Stimulated activated CD4-positive, alpha-beta T cell treated with anti-CD3 and anti-CD28 coated beads, Interleukin-1b, Interleukin-23, amount 100 ng/mL, for 48 hours (primary cell): ENCODE measurements around the gene RARB.

ENCODE experiments used
- DNase-seq: peaks from one replicate; pipeline ENCODE4 v3.0.0-alpha.2; 2020

The RARB gene

DNA sequence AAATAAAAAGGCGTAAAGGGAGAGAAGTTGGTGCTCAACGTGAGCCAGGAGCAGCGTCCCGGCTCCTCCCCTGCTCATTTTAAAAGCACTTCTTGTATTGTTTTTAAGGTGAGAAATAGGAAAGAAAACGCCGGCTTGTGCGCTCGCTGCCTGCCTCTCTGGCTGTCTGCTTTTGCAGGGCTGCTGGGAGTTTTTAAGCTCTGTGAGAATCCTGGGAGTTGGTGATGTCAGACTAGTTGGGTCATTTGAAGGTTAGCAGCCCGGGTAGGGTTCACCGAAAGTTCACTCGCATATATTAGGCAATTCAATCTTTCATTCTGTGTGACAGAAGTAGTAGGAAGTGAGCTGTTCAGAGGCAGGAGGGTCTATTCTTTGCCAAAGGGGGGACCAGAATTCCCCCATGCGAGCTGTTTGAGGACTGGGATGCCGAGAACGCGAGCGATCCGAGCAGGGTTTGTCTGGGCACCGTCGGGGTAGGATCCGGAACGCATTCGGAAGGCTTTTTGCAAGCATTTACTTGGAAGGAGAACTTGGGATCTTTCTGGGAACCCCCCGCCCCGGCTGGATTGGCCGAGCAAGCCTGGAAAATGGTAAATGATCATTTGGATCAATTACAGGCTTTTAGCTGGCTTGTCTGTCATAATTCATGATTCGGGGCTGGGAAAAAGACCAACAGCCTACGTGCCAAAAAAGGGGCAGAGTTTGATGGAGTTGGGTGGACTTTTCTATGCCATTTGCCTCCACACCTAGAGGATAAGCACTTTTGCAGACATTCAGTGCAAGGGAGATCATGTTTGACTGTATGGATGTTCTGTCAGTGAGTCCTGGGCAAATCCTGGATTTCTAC lies at the start of gene RARB:
Gene RARB (plus strand): TSS at position 322 of the 847 bp plus-strand sequence. CDS start 469 bp downstream, at position 791.
- DNase-seq: no peak

DNA sequence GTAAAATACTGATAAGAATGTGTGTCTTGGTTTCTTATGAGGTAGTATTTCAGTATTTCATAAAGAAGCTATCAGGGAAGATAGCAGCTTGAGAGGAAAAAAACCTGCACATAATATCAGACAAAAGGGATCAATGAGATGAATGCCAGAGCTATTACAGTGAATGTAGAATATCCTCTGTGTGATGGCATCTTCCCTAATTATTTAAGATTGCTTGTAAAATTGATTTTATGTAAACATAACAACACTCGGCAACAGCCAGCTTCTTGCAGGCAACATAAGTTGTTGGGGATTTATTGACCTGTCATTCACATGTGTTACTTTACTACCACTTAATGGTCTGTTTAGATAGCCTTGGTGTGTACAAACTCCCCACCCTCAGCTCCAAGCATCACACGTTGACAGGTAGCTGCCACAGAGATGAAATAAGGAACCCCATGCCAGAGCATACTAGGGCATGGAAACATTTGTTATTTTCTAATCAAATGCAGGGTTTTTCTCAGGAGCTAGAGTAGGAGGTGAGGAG lies 49.2 kb upstream of the RARB start:
- DNase-seq: no peak

DNA sequence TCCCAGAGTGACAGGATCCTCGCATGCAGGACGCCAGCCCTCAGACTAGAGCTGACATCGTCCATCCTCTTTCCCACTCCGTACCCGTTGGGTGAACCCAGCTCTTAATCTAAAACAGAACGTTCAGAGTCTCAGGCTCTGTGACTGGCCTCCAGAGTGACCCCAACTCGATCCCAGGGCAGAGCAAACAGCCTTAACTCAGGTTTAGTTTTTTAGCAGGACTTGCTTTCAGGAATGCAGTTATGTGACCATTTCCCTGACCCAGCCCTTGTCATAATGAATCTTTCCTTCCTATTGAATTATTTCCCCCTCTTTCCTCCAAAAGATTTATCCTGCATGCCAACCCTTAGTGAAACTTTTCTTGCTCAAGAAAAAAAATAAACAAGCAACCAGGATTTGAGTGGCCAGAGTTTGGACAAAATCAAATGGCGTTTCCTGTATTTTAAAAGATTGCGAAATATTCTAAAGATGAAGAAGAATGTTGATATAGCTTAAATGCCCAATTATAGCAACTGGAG lies 47.8 kb upstream of the RARB start:
- no peak for DNase-seq

DNA sequence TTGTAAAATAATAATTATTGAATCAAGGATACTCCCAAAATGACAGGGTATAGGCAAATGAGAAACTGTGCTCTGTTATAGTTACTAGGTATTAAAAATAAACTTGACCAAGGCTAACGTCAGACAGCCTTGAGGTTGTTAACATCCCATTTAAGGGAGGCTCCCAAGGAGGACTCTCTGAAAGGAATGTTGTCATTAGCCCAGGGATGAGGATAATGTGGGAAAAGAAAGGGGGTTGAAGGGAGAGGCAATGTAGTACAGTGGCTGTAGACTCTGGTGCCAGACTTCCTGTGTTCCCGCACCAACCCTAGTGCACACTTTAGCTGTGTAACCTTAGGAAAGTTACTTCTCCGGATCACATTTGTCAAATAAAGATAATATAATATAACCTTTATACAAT lies 47.0 kb upstream of the RARB start:
- DNase-seq: no peak

DNA sequence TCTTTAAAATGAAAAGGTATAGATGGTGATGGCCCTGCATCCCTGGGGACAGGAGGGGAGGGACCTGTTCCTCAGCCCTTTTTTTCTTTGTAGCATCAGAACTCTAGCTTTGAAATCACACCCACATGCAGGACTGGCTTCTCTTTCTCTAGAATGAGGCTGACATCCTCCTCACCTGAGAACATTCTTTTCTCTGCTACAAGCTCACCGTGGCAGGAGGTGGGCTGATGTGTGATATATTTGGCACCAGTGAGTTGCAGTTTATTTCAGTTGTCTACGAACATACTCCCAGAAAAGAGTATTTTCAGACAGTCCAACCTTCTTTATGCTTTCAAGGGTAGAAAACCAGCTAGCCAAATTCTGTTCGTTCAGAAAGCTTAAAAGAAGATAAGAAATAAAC lies 43.6 kb upstream of the RARB start:
- DNase-seq: no peak

DNA sequence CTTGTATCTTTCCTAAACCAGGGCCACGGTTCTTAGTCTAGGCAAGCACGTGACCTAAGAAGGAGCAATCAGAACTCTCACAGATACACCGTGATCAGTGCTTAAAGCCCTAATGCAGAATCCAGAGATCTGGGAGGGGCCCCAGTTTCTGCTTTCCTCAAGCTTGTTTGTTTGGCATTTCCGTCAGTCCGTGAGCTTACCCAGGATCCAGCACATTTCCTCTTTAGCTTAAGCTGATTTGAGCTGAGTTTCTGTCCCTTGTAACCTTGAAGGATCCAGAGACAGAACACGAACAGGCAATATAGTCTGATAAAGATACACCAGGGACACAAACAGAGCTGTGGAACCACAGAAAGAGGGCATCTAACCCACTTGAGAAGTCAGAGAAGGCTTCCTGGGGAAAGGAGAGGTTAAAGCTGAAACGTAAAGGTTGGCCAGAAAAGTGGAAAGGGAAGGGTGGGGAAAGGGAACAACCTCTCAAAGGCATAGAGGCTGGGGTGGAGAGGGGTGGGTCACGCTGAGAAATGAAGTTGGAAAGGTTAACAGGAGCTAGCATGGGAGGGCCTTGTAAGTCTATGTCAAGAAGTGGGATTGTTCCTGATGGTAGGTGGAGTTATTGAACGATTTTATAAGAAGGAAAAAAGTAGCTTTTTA lies 42.1 kb upstream of the RARB start:
- DNase-seq: no peak

DNA sequence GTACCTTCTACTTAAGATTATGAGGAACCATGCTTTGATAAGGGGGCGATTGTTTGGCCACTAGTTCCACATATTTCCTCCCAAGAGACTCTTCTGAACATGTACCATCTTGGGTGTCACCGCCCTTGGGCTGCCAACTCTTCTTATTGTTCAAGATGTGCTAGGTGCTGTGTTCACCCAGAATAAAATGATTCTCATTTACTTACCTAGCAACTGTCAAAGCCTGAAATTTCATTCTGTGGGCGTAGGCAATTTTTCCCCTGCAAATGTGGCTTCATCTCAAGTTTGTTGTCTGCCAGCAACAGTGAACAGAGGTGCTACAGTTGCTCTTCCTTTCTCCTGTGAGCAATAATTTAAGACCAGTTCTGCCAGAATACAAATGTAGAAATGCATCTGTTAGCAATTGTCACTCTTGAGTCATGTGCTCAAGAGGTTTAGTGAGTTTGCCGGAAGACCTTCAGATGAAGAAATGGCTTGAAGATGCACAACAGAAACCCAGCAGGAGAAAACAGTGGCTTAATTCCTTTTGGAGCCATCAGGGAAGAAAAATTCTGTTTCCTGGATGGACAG lies 41.3 kb upstream of the RARB start:
- DNase-seq: no peak

DNA sequence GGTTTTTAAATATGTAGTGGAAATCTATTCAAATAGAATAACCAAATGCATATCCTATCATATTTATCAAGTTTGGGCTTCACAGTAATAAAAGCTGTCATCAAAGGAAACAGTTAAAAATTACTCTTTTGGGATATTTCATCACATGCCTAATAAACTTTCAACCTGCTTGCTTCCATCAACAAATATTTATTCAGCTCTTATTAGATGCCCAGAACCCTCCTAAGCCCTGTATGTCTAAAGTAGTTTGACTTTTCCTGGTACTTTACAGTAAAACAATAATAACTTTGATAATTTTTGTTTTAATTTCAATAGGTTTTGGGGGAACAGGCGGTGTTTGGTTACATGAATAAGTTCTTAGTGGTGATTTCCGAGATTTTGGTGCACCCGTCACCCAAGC lies 37.5 kb upstream of the RARB start:
- DNase-seq: no peak

DNA sequence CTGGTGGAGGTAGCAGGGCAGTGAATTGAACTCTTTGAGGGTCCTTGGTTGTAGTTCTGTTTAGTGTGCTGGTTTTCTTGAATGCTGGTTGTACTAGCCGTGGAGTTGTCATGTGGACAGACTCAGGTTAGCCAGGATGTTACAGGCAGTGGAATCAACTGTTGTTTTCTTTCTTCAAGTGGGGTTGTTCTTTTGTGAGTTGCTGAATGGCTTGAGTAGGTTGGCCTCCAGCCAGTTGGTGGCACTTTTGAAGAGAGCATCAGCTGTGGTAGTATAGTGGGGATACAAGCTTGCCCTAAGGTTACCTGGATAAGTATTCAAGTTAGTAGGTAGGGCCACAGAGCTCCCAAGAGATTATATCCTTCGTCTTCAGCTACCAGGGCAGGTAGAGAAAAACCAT lies 31.8 kb upstream of the RARB start:
- no peak for DNase-seq

DNA sequence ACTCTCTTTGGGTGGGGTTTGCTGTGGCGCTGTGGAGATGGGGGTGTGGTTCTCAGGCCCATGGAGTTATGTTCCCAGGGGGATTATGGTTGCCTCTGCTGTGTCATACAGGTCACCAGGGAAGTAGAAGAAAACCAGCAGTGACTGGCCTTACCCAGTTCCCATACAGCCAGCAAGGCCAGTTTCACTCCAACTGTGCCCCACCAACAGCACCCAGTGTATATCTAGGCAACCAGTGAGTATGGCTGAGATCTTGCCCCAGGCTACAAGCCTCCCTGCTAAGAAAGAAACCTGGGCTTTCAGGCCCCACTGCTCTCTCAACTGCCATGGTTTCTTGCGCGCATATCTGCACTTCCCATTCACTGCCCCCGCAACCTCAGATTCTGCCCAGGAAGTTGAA lies 31.4 kb upstream of the RARB start:
- no peak for DNase-seq

DNA sequence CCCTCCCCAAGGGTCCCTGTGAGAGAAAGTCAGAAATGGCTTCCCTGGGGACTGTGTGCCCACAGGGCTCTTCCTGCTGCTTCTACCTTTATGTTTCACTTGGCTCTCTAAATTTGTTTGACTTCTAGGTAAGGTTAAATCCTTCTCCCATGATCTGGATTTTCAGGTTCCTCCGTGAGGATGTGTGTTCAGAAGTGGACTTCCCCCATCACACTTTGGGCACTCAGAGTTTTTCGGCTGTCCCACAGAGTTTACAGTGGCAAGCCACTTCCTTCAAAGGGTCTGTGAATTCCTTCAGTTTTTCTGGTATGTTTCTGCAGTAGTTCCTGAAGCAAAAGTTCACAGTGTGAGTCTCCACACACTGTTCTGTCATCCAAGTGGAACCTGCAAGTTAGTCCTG lies 30.9 kb upstream of the RARB start:
- DNase-seq: no peak

DNA sequence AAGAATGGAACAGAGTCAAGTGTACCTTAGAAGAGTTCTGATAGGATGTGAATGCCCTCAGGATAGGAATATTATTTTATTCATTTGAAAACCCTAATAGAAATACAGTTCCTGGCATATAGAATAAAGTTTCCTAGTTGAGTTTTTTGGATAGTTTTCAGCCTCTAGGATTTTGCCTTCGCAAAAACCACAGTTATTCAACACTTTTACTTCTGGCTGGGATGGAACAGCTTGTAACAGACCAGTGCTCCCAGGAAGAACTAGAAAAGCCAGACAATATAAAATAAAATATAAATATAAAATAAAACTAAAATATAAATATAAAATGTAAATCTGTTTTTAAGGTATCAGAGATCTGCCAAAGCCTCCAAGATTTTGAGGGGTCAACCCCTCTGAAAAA lies 27.5 kb upstream of the RARB start:
- DNase-seq: no peak

DNA sequence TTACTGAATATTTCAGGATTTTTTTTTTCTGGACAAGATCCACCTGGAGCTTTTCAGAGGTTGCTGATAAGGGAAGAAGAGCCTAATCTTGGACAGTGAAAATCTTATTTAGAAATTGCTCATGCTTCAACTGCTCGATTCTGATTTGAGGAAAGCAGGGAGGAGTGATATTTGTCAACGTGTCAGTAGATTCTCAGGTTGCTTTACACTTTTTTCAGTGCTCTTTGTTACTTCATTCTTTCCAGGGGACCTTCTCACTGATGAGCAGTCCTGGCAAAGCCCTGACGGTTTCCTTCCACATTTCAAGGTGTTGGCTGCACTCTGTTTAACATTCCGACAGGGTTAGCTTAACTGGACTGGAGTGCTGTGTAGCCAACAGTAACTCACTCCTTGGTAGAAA lies 24.1 kb upstream of the RARB start:
- DNase-seq: no peak

DNA sequence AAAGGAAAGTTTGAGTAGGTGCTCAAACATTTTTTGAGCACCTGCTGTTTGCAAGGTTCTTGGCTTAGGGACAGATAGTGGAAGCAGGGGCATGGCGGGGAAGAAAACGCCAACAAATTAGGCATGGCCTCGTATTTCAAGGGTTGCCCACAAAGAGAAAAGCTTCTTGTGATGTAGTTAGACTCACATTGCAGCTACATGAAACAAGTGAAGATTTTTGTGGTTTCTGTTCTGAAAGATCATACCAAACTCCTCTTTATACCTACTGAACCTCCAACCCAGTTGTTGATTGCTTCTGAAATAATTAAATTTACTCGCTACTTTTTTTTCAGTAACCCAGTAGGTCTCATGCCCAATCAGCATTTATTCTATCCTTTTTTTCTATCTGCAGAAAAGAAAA lies 23.5 kb upstream of the RARB start:
- DNase-seq: no peak

DNA sequence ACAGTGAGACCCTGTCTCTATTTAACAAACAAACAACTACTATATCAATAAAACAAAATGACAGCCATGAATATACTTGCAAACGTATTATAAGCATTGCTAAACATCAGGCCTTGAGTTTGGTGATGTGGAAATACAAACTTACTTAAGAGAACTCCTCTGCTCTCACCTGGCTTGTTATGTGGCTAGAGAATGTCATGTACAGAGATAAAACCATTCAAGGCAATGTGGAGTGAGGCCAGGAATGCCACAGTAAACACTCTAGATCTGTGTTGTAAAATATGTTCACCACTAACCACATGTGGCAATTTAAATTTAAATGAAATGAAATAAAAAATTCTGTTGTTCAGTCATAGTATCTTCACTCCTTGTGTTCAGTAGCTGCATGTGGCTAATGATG lies 22.7 kb upstream of the RARB start:
- no peak for DNase-seq

DNA sequence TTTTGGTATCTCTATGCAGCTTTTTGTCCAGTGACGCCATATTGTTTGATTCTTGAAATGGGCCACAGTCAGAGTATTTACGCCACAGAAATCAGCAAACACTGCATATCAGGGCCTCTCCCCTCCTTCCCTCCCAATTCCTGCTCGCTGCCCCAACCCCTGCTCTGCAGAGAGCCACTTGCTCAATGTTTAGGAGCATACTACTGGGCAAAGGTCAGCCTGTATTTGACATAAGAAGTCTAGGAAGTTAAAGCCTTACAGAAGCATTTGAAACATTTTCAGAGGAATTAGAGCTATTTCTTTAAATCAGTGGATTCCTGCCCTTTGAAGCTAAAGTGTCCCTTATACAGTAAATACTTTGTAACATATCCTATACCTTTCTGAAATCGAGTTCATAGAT lies 17.4 kb upstream of the RARB start:
- no peak for DNase-seq

DNA sequence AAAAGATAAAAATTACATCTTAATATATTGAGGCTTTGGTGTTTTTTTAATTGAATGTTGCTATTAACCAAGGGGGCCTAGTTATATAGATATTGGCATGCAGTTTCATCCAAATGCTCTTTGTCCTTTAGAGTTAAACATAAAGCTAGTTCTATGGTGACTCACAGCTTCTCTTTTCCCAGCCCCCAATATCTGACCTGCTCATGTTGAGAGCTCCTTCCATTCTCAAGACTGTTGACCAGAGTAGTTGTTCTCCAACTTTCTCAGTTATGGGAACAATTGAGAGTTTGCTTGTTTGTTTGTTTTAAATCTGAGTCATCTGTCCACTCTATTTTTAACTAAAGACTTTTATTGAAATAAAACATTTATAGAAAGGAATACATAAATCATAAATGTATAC lies 15.8 kb upstream of the RARB start:
- DNase-seq: no peak

DNA sequence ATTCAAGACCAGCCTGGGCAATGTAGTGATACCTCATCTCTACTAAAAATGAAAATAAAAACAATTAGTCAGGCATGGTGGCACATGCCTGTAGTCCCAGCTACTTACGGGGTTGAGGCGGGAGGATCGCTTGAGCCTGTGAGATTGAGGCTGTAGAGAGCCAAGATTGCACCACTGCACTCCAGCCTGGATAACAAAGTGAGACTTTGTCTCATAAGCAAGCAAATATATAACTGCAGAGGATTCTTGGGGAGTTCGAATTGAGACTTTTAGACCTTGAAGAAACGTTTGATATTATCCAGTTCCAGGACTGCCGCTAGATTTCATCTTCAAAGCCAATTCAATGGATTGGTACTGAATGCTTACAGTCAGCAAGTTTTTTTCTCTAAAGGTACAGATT lies 11.9 kb upstream of the RARB start:
- no peak for DNase-seq

DNA sequence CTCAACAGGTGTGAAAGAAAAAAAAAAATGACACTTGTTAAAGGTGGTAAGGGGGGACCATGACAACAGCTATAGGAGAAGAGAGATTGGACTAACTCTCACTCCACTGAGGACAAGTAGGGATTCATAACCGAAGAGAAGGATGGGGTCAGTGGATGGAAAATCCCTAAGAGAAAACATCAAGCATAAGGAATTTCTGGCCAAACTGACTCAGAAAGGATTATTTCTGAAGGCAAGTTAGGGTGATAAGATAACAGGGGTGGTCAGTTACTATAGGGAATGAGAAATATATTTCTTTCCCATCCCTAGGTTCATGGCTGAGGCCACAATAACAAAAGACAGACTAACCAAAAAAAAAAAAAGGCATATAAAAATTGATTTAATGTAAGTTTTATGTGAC lies 9.5 kb upstream of the RARB start:
- DNase-seq: no peak

DNA sequence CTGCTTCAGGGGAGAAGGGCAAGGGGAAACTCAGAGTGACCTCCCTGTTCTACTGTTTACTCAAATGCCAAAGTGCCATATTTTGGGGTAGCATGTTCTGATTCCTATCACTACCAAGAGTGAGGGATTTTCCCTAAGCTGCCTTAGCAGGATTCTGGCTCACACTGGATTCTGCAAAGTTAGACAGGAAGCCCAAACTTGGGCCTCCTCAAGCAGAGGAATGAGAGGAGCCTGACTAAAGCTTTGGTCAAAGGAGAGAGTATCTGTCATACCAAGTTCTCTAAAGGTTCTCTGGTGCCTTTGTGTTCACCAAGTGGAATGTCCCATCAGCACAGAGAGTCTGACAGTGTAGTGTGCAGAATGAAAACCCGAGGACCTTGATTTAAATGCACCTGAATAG lies 8.8 kb upstream of the RARB start:
- no peak for DNase-seq

DNA sequence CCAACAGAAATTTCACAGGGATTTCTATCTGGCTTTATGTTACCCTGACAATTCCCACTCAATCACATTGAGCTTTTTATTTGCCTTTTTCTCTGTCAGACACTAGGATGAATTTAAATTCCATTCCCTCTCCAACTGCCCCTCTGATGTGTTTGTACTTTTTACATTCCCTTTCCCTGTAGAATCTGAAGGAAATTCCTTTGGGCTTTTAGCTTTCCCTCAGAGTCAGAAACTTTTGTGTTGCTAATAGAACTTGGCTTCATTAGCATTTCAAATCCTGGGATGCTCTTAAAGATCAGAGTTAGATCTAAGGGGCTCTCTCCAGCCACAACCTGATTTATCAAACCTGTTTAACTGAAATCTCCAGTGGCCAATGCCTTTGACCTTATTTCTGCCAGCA lies 7.9 kb upstream of the RARB start:
- no peak for DNase-seq

DNA sequence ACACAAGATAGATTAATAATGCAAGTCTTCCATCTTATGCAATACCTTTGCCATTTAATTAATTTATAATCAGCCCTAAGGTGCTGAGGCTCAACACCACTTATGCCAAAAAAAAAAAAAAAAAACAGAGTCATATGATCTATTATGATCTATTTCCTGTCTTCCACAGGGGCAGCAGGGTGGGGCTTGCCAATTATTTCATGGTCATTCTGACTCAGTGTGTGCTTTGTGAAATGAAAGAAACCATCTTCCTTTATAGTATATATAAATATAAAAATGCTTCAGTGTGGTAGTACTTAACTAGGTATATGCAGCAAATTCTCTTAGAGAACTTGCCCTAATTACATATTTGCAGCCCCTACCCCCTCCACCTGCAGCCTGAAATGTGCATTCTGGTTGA lies 7.2 kb upstream of the RARB start:
- no peak for DNase-seq

DNA sequence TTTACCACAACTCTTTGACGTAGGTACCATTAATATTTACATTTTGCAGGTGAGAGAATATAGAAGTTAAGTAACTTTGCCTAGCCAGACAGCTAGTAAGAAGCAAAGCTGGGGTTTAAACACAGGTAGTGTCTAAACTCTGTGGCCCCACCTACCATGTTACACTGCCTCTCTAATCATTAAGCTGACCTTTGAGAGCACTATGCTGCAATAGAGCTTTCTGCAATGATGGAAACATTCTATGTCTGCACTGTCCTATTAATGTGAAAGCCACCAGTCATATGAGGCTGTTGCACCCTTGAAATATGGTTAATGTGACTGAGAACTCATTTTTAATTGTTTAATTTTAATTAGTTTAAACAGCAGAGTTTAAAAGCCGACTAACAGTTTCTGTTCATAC lies 6.3 kb upstream of the RARB start:
- no peak for DNase-seq
